ENCODE results near the gene C16orf46. TPM values are rescaled to one million over a fixed set of nuclear protein-coding genes. Genes with fewer than 3 reads are reported as not detected.
"Not testable (repeated sequence)": the region's sequence is repeated elsewhere in the genome, so short reads cannot be mapped to it uniquely, and the experiment has no call there.

C16orf46 gene
- total and polyA plus RNA-seq, 10 donors, result 0.24 to 1.1 (median 0.64) TPM; not detected in 4

GRCh38 chr16:81117436-81117835, 40.4 kb upstream of the C16orf46 start:
- no peak for DNase-seq

DNA sequence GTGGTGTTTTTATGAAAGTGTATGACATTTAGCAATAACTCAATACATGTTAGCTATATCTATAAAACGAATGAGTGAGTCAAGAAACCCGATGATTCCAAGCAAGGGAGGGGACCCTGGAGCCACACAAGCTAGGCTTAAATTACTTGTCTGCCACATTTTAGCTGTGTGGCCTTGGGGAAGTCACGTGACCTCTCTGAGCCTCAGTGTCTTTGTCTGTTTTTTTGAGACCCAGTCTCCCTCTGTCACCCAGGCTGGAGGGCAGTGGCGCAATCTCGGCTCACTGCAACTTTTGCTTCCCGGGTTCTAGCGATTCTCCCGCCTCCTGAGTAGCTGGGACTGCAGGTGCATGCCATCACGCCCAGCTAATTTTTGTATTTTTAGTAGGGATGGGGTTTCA, 39.2 kb upstream of the C16orf46 start:
- Histone ChIP-seq H3K4me1 (no peaks in the 10 kb centered on the region), H3K27ac (no peak overlapping the region), H3K4me3 (no peak overlapping the region), H3K27me3 (replicated peaks in 1 of 7) (peaks cover 0 to 15% (median 0%) of the 10 kb centered on the region in 7 donors), H3K9me3 (no peaks in the 10 kb centered on the region), H3K36me3 (no peaks in the 10 kb centered on the region)
- DNase-seq, result no peak
- intact Hi-C loops (cut with DNase I; ENCODE audit: low total_unique reads), result no loop called here
- TF ChIP-seq POLR2AphosphoS5 (IDR thresholded peaks at IDR 0.05) (no peak), POLR2A (IDR thresholded peaks at IDR 0.05) (no peak)
- TF ChIP-seq, protein P1, sequence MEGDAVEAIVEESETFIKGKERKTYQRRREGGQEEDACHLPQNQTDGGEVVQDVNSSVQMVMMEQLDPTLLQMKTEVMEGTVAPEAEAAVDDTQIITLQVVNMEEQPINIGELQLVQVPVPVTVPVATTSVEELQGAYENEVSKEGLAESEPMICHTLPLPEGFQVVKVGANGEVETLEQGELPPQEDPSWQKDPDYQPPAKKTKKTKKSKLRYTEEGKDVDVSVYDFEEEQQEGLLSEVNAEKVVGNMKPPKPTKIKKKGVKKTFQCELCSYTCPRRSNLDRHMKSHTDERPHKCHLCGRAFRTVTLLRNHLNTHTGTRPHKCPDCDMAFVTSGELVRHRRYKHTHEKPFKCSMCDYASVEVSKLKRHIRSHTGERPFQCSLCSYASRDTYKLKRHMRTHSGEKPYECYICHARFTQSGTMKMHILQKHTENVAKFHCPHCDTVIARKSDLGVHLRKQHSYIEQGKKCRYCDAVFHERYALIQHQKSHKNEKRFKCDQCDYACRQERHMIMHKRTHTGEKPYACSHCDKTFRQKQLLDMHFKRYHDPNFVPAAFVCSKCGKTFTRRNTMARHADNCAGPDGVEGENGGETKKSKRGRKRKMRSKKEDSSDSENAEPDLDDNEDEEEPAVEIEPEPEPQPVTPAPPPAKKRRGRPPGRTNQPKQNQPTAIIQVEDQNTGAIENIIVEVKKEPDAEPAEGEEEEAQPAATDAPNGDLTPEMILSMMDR (IDR thresholded peaks at IDR 0.05 in 8 of 11, conservative IDR thresholded peaks at IDR 0.05 in 3 of 11), result no peak
- 79 to 86% (median 81%) methylated on average over 9 of the region's 9 CpGs for WGBS, 5 donors

More at GRCh38 chr16:81117436-81117835, 40.4 kb upstream of the C16orf46 start:
- Histone ChIP-seq H3K4me3 (no peak overlapping the region), H3K9me3 (no peaks in the 10 kb centered on the region), H3K27me3 (replicated peaks in 1 of 7) (peaks cover 0 to 15% (median 0%) of the 10 kb centered on the region in 7 donors), H3K4me1 (no peaks in the 10 kb centered on the region), H3K27ac (no peak overlapping the region), H3K36me3 (no peaks in the 10 kb centered on the region)
- intact Hi-C loops (cut with DNase I; ENCODE audit: low total_unique reads), result no loop called here
- 58 to 72% (median 66%) methylated on average over 8 to 11 of the region's 11 CpGs for WGBS, 5 donors
- TF ChIP-seq POLR2A (IDR thresholded peaks at IDR 0.05), result no peak
- TF ChIP-seq, protein P1 (IDR thresholded peaks at IDR 0.05 in 8 of 11, conservative IDR thresholded peaks at IDR 0.05 in 3 of 11), result no peak
- TF ChIP-seq POLR2AphosphoS5 (IDR thresholded peaks at IDR 0.05), result no peak

GRCh38 chr16:81112453-81112852, 35.4 kb upstream of the C16orf46 start:
- Histone ChIP-seq H3K4me1 (no peaks in the 10 kb centered on the region), H3K27ac (no peak overlapping the region), H3K9me3 (no peaks in the 10 kb centered on the region), H3K27me3 (replicated peaks in 1 of 7) (peaks cover 0 to 15% (median 0%) of the 10 kb centered on the region in 7 donors), H3K4me3 (no peak overlapping the region), H3K36me3 (no peaks in the 10 kb centered on the region)
- no peak for DNase-seq
- WGBS, 5 donors, result 92 to 98% (median 95%) methylated on average over 4 of the region's 4 CpGs
- TF ChIP-seq, protein P1 (IDR thresholded peaks at IDR 0.05 in 8 of 11, conservative IDR thresholded peaks at IDR 0.05 in 3 of 11), result no peak
- TF ChIP-seq POLR2A (IDR thresholded peaks at IDR 0.05) (no peak), POLR2AphosphoS5 (IDR thresholded peaks at IDR 0.05) (no peak)
- intact Hi-C loops (cut with DNase I; ENCODE audit: low total_unique reads), result no loop called here

DNA sequence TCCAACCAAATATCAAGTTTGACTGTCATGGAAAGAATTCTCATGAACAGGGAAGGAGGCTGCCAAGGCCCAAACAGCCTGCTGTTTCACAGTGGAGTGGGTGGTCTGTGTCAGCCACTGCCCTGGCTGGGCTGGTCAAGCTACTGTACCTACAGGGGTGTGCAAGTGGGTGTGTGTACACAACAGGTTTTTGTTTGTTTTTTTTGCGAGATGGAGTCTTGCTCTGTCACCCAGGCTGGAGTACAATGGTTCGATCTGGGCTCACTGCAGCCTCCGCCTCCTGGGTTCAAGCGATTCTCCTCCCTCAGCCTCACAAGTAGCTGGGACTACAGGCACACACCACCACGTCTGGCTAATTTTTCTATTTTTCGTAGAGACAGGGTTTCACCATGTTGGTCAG, 32.2 kb upstream of the C16orf46 start:
- H3K4me3 ChIP-seq; DNase-seq; intact Hi-C loops (cut with DNase I; ENCODE audit: low total_unique reads); H3K9me3 ChIP-seq; H3K27ac ChIP-seq; H3K36me3 ChIP-seq; H3K4me1 ChIP-seq; H3K27me3 ChIP-seq (replicated peaks in 1 of 7): not testable (repeated sequence)
- WGBS, 5 donors, result 90 to 93% (median 92%) methylated on average over 6 of the region's 6 CpGs

- Histone ChIP-seq H3K27me3 (replicated peaks in 1 of 7) (peaks cover 0 to 7% (median 0%) of the 10 kb centered on the region in 7 donors), H3K4me1 (no peaks in the 10 kb centered on the region), H3K27ac (no peak overlapping the region), H3K36me3 (no peaks in the 10 kb centered on the region), H3K4me3 (no peak overlapping the region), H3K9me3 (no peaks in the 10 kb centered on the region)
- 75 to 90% (median 81%) methylated on average over 11 of the region's 11 CpGs for whole genome bisulfite sequencing, 5 donors
- intact Hi-C loops (cut with DNase I; ENCODE audit: low total_unique reads), result no loop called here
- TF ChIP-seq, protein P1 (IDR thresholded peaks at IDR 0.05 in 8 of 11, conservative IDR thresholded peaks at IDR 0.05 in 3 of 11), result no peak
- TF ChIP-seq POLR2AphosphoS5 (IDR thresholded peaks at IDR 0.05), result no peak
- no peak for TF ChIP-seq POLR2A (IDR thresholded peaks at IDR 0.05)
- no peak for DNase-seq
Observed at GRCh38 chr16:81107511-81107910, 30.5 kb upstream of the C16orf46 start.

Data from spleen (tissue), 11 donors.